Measurements from ENCODE around the gene BAIAP2L1. TPM values are rescaled to one million over a fixed set of nuclear protein-coding genes. Genes with fewer than 3 reads are reported as not detected.
A peak's percentile ranks its signal among the peaks of the same experiment; 100 is the strongest.

Gene BAIAP2L1
- total RNA-seq, 1 experiment from 2014 or later = 60.9 TPM

DNA sequence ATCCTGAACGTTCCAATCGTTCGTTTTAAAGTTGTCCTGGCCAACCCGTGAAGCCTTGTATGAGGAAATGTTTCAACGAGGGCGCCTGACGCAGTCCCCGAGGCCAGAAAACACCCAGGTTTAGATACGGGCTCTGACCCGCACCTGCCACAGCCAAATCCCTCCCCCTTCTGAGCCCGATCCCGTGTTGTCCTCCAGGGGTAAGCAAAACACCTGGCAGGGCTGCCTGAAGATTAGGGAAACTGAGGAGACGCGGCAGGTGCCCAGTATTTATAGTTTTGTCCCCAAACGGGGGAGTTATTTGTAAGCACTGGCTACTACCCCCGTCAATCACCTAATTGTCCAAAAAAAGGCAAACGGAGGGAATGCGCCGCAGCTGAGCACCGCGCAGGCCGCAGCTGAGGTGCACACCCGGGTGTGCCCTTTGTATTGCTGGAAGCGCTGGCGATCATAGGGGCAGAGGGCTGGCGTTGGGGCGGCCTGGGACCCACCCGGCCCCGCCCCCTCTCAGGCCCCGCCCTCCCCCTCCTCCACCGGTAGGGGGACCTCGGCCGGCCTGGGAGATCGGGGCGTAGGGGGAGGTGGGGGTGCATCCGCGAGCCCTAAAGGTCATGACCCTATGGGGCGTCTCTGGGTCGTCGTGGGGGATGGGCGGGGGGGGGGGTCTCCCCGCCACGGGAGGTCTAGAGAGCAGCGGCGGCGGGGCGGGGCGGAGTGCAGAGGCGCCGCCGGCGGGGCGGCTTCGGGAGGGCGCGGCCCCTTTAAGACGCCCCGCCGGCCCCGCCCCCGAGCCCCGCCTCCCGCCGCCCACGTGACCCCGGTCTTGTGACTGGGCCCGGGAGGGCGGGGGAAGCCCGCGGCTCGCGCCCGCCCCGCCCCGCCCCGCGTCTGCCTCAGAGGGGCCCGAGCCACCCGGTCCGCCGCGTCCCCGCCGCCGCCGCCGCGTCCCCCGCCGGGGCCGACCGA lies 119.8 kb downstream of the BAIAP2L1 start, which contains the start of gene BRI3:
Gene BRI3, plus strand, starts transcription at position 896 of the 966 bp plus-strand sequence. CDS start 110 bp downstream, outside the sequence.
- peaks cover 3% of the 10 kb centered on the region for H3K36me3 ChIP-seq (ENCODE audit: control insufficient read depth, insufficient read depth, low read length)
- peaks cover 43% of the 10 kb centered on the region for H3K4me1 Mint-ChIP-seq (ENCODE audit: low read depth, unreplicated experiment)
- H3K9me3 Mint-ChIP-seq (ENCODE audit: unreplicated experiment) = no peaks in the 10 kb centered on the region
- peak within 1 kb of the TSS; percentile 97 for H3K4me3 Mint-ChIP-seq (ENCODE audit: unreplicated experiment)
- POLR2A ChIA-PET = interaction anchor here (1.1 to 1.4 kb wide), 2 partner anchors 15 to 120 kb away, joined by 3 to 5 read pairs; partner anchors contain the start of gene BAIAP2L1
- H3K27ac Mint-ChIP-seq (ENCODE audit: unreplicated experiment) = peak within 1 kb of the TSS; percentile 91
- peak; percentile 89 to 94 for DNase-seq
- no peaks in the 10 kb centered on the region for H3K27me3 ChIP-seq (replicated peaks; ENCODE audit: control insufficient read depth, insufficient read depth, low read length)
- H3K9me3 ChIP-seq = no peaks in the 10 kb centered on the region
- intact Hi-C loops (cut with micrococcal nuclease; ENCODE audit: unreplicated experiment) = loop anchor here (1.0 to 2.0 kb wide), 2 partner anchors 22 to 30 kb away; no protein-coding TSS in a partner anchor
- peak within 1 kb of the TSS; percentile 81 for H3K4me3 ChIP-seq (ENCODE audit: low read depth, low read length)
- CTCF ChIA-PET = interaction anchor here (0.6 to 1.6 kb wide), 3 partner anchors 15 to 516 kb away, joined by 3 to 5 read pairs (median 4); partner anchors contain the start of gene BAIAP2L1
- H3K27me3 Mint-ChIP-seq (ENCODE audit: insufficient read depth, unreplicated experiment) = no peaks in the 10 kb centered on the region
- no TSS peak for BruUV-seq (replicated peaks)
- H3K36me3 Mint-ChIP-seq (ENCODE audit: insufficient read depth, unreplicated experiment) = peaks cover 50% of the 10 kb centered on the region
- peaks cover 44% of the 10 kb centered on the region for H3K4me1 ChIP-seq
- TF ChIP-seq, protein P1, sequence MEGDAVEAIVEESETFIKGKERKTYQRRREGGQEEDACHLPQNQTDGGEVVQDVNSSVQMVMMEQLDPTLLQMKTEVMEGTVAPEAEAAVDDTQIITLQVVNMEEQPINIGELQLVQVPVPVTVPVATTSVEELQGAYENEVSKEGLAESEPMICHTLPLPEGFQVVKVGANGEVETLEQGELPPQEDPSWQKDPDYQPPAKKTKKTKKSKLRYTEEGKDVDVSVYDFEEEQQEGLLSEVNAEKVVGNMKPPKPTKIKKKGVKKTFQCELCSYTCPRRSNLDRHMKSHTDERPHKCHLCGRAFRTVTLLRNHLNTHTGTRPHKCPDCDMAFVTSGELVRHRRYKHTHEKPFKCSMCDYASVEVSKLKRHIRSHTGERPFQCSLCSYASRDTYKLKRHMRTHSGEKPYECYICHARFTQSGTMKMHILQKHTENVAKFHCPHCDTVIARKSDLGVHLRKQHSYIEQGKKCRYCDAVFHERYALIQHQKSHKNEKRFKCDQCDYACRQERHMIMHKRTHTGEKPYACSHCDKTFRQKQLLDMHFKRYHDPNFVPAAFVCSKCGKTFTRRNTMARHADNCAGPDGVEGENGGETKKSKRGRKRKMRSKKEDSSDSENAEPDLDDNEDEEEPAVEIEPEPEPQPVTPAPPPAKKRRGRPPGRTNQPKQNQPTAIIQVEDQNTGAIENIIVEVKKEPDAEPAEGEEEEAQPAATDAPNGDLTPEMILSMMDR (IDR thresholded peaks at IDR 0.05; ENCODE audit: insufficient read depth in 1 of 2, low read depth in 1 of 2, low read length in 1 of 2, severe bottlenecking in 1 of 2, unreplicated experiment in 1 of 2) = no peak

DNA sequence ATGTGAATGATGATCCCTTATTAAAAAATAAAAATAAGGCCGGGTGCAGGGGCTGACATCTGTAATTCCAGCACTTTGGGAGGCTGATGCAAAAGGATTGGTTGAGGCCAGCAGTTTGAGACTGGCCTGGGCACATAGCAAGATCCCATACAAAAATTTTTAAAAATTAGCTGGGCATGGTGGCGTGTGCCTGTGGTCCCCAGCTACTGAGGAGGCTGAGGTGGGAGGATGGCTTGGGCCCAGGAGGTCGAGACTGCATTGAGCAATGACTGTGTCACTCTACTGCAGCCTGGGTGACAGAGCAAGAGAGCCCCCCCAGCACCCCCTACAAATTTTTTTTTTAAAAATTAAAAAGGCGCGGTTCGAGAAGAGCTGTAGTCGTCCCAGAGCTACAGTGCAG lies 120.6 kb downstream of the BAIAP2L1 start:
- no TSS peak for BruUV-seq (replicated peaks)
- intact Hi-C loops (cut with micrococcal nuclease; ENCODE audit: unreplicated experiment) = loop anchor here (2.0 kb wide), 1 partner anchor 23 kb away; no protein-coding TSS in a partner anchor
- ChIA-PET CTCF (interaction anchor here (0.7 to 1.6 kb wide), 2 partner anchors 14 to 121 kb away, joined by 3 to 5 read pairs; partner anchors contain the start of gene BAIAP2L1), POLR2A (interaction anchor here (1.1 to 1.4 kb wide), 2 partner anchors 15 to 121 kb away, joined by 3 to 5 read pairs; partner anchors contain the start of gene BAIAP2L1)
- Histone ChIP-seq H3K9me3 (no peaks in the 10 kb centered on the region), H3K36me3 (ENCODE audit: control insufficient read depth, insufficient read depth, low read length) (peaks cover 3% of the 10 kb centered on the region), H3K4me3 (ENCODE audit: low read depth, low read length) (peak overlapping the region; percentile 44), H3K27me3 (replicated peaks; ENCODE audit: control insufficient read depth, insufficient read depth, low read length) (no peaks in the 10 kb centered on the region), H3K4me1 (peaks cover 41% of the 10 kb centered on the region)
- H3K4me3 Mint-ChIP-seq (ENCODE audit: unreplicated experiment) = peak overlapping the region; percentile 78
- H3K36me3 Mint-ChIP-seq (ENCODE audit: insufficient read depth, unreplicated experiment) = peaks cover 47% of the 10 kb centered on the region
- no peaks in the 10 kb centered on the region for H3K9me3 Mint-ChIP-seq (ENCODE audit: unreplicated experiment)
- TF ChIP-seq, protein P1 (IDR thresholded peaks at IDR 0.05; ENCODE audit: insufficient read depth in 1 of 2, low read depth in 1 of 2, low read length in 1 of 2, severe bottlenecking in 1 of 2, unreplicated experiment in 1 of 2) = no peak
- H3K27me3 Mint-ChIP-seq (ENCODE audit: insufficient read depth, unreplicated experiment) = no peaks in the 10 kb centered on the region
- no peak for DNase-seq
- H3K4me1 Mint-ChIP-seq (ENCODE audit: low read depth, unreplicated experiment) = peaks cover 42% of the 10 kb centered on the region
- peak overlapping the region; percentile 56 for H3K27ac Mint-ChIP-seq (ENCODE audit: unreplicated experiment)

DNA sequence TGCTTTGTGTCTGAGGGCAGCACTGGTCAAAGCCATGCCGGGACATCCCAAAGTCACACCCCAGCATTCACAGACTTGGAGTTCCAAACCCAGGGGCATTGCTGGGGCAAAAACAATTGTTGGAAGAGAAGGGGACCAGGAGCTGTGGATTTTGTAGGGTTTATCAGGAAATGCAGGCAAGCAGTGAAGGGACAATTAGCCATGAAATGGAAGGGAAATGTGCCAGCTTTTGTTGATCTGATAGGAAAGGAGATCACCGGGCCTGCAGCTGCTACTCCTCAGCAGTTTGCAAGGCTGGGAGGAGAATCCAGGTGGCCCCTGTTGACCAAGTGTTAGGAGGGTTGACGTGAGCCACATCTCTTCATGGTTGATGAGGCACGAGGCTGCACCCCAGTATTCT lies 122.0 kb downstream of the BAIAP2L1 start:
- peaks cover 35% of the 10 kb centered on the region for H3K36me3 Mint-ChIP-seq (ENCODE audit: insufficient read depth, unreplicated experiment)
- H3K4me1 Mint-ChIP-seq (ENCODE audit: low read depth, unreplicated experiment) = peaks cover 31% of the 10 kb centered on the region
- Histone ChIP-seq H3K4me3 (ENCODE audit: low read depth, low read length) (no peak overlapping the region), H3K36me3 (ENCODE audit: control insufficient read depth, insufficient read depth, low read length) (peaks cover 2% of the 10 kb centered on the region), H3K9me3 (no peaks in the 10 kb centered on the region), H3K27me3 (replicated peaks; ENCODE audit: control insufficient read depth, insufficient read depth, low read length) (no peaks in the 10 kb centered on the region), H3K4me1 (peaks cover 28% of the 10 kb centered on the region)
- no TSS peak for BruUV-seq (replicated peaks)
- ChIA-PET POLR2A (no interaction called here), CTCF (no interaction called here)
- intact Hi-C loops (cut with micrococcal nuclease; ENCODE audit: unreplicated experiment) = no loop called here
- TF ChIP-seq, protein P1 (IDR thresholded peaks at IDR 0.05; ENCODE audit: insufficient read depth in 1 of 2, low read depth in 1 of 2, low read length in 1 of 2, severe bottlenecking in 1 of 2, unreplicated experiment in 1 of 2) = no peak
- no peaks in the 10 kb centered on the region for H3K27me3 Mint-ChIP-seq (ENCODE audit: insufficient read depth, unreplicated experiment)
- no peak overlapping the region for H3K27ac Mint-ChIP-seq (ENCODE audit: unreplicated experiment)
- no peak overlapping the region for H3K4me3 Mint-ChIP-seq (ENCODE audit: unreplicated experiment)
- DNase-seq = no peak
- no peaks in the 10 kb centered on the region for H3K9me3 Mint-ChIP-seq (ENCODE audit: unreplicated experiment)
